ENCODE data around the gene ST8SIA1.

Gene ST8SIA1

GRCh38 chr12:22329621-22330020 is 4.9 kb downstream of the ST8SIA1 start:
- no peak for DNase-seq

- DNase-seq: no peak
Measured at GRCh38 chr12:22325218-22325617, 9.3 kb downstream of the ST8SIA1 start.

- no peak for DNase-seq
Measured at GRCh38 chr12:22322091-22322490, 12.4 kb downstream of the ST8SIA1 start.

GRCh38 chr12:22321638-22322037 is 12.9 kb downstream of the ST8SIA1 start:
- no peak for DNase-seq

GRCh38 chr12:22321018-22321605 is 13.4 kb downstream of the ST8SIA1 start:
- no peak for DNase-seq

GRCh38 chr12:22318108-22318737 is 16.3 kb downstream of the ST8SIA1 start:
- no peak for DNase-seq

GRCh38 chr12:22313963-22314330 is 20.6 kb downstream of the ST8SIA1 start:
- no peak for DNase-seq

- no peak for DNase-seq
Measured at GRCh38 chr12:22313286-22313962, 21.1 kb downstream of the ST8SIA1 start.

- DNase-seq: no peak
Measured at GRCh38 chr12:22312336-22312735, 22.2 kb downstream of the ST8SIA1 start.

- no peak for DNase-seq
Measured at GRCh38 chr12:22310709-22311108, 23.8 kb downstream of the ST8SIA1 start.

- DNase-seq: no peak
Measured at GRCh38 chr12:22310275-22310674, 24.2 kb downstream of the ST8SIA1 start.

GRCh38 chr12:22307811-22308210 is 26.7 kb downstream of the ST8SIA1 start:
- DNase-seq: no peak

- DNase-seq: no peak
Measured at GRCh38 chr12:22306311-22306710, 28.2 kb downstream of the ST8SIA1 start.

- no peak for DNase-seq
Measured at GRCh38 chr12:22304341-22304740, 30.2 kb downstream of the ST8SIA1 start.

- DNase-seq: no peak
Measured at GRCh38 chr12:22299294-22299912, 35.1 kb downstream of the ST8SIA1 start.

- DNase-seq: no peak
Measured at GRCh38 chr12:22289250-22289649, 45.3 kb downstream of the ST8SIA1 start.

- DNase-seq: no peak
Measured at GRCh38 chr12:22287776-22288621, 46.5 kb downstream of the ST8SIA1 start.

GRCh38 chr12:22287101-22287500 is 47.4 kb downstream of the ST8SIA1 start:
- DNase-seq: no peak

- no peak for DNase-seq
Measured at GRCh38 chr12:22286569-22286968, 47.9 kb downstream of the ST8SIA1 start.

- DNase-seq: no peak
Measured at GRCh38 chr12:22285846-22286245, 48.7 kb downstream of the ST8SIA1 start.

GRCh38 chr12:22284871-22285270 is 49.6 kb downstream of the ST8SIA1 start:
- DNase-seq: no peak

- no peak for DNase-seq
Measured at GRCh38 chr12:22283508-22283907, 51.0 kb downstream of the ST8SIA1 start.

GRCh38 chr12:22283006-22283506 is 51.5 kb downstream of the ST8SIA1 start:
- DNase-seq: no peak

Data from SHP77 (cell line).